Upper lobe of left lung (tissue), 6 donors: ENCODE measurements around the gene MSRB1. TPM values are rescaled to one million over a fixed set of nuclear protein-coding genes. Genes with fewer than 3 reads are reported as not detected.
A peak's percentile ranks its signal among the peaks of the same experiment; 100 is the strongest.

ENCODE experiments used
- ATAC-seq, 2 donors: fragments of 200-7000 bp; cut with Tn5 transposase; one replicate each; pipeline ENCODE4 v1.9.1; 2022; ENCODE audit warnings: mild to moderate bottlenecking in 2 of 2, moderate library complexity in 2 of 2; ENCODE audit not compliant: low FRiP score in 2 of 2
- DNase-seq, 2 donors: peaks; one replicate each; pipeline ENCODE4 v3.0.0-alpha.2; 2019 to 2020
- H3K27ac ChIP-seq, 4 donors: fragments of 200-600 bp; sonication (generic); one replicate each; pipeline ENCODE4 v1.5.1; 2016 to 2019
- H3K27me3 ChIP-seq, 4 donors: fragments of 200-600 bp; sonication (generic); one replicate each; pipeline ENCODE4 v1.5.1; 2017 to 2019
- H3K36me3 ChIP-seq, 4 donors: fragments of 200-600 bp; sonication (generic); one replicate each; pipeline ENCODE4 v1.5.1; 2016 to 2019
- H3K4me1 ChIP-seq, 4 donors: fragments of 200-600 bp; sonication (generic); one replicate each; pipeline ENCODE4 v1.5.1; 2018 to 2019
- H3K4me3 ChIP-seq, 4 donors: fragments of 200-600 bp; sonication (generic); one replicate each; pipeline ENCODE4 v1.5.1; 2017 to 2019; ENCODE audit warnings: mild to moderate bottlenecking in 2 of 4, moderate library complexity in 1 of 4
- H3K9me3 ChIP-seq, 4 donors: fragments of 200-600 bp; sonication (generic); one replicate each; pipeline ENCODE4 v1.5.1; 2018 to 2019
- CTCF ChIP-seq, 6 experiments: fragments of 450-650 bp in 4 of 6; fragments of 200-600 bp in 2 of 6; sonication (generic) in 2 of 6; IDR thresholded peaks; one replicate each; pipeline ENCODE4 v1.5.1; 2016 to 2019; ENCODE audit warnings: antibody characterized with exemption in 6 of 6
- EP300 ChIP-seq, 4 donors: sonication (generic); formaldehyde crosslinking; IDR thresholded peaks; one replicate each; pipeline ENCODE4 v1.5.1; 2017; ENCODE audit warnings: antibody characterized with exemption in 4 of 4, control low read depth in 2 of 4
- POLR2A ChIP-seq, 4 donors: fragments of 450-650 bp; IDR thresholded peaks; one replicate each; pipeline ENCODE4 v1.5.1; 2016 to 2017; ENCODE audit warnings: antibody characterized with exemption in 4 of 4, mild to moderate bottlenecking in 2 of 4
- POLR2AphosphoS5 ChIP-seq, 2 donors: sonication (generic); formaldehyde crosslinking; IDR thresholded peaks; one replicate each; pipeline ENCODE4 v1.5.1; 2017; ENCODE audit warnings: antibody characterized with exemption in 2 of 2
- WGBS, 2 donors: methylation state at CpG; one replicate each; pipeline ENCODE4 v1.1.5; 2017 to 2018; 5-methylcytosine and 5-hydroxymethylcytosine counted together
- total RNA-seq, 6 donors: library from RNA; depleted of rRNA in 4 of 6; stranded (reverse); fragments of >200 nt in 4 of 6; gene quantifications; one replicate each; pipeline versions ENCODE4 v1.1.0 to v1.2.1, GENCODE V29; 2016 to 2021
- donor health status: DM: no; HTN: no; CAD: no; lungs with moderate emphysema.
- donor health status: DM: no; HTN: yes; CAD: no; lungs with severe emphysema.

Gene MSRB1
- total RNA-seq, 6 donors from 2014 or later: 18.2 to 45.3 (median 31.9) TPM

GRCh38 chr16:1982013-1982433 is 39.0 kb upstream of the MSRB1 start:
- H3K4me3 ChIP-seq: no peak overlapping the region
- H3K4me1 ChIP-seq: peaks cover 15 to 57% (median 28%) of the 10 kb centered on the region in 4 donors
- H3K9me3 ChIP-seq: no peaks in the 10 kb centered on the region
- TF ChIP-seq CTCF (IDR thresholded peaks at IDR 0.05): no peak
- no peak for TF ChIP-seq POLR2A (IDR thresholded peaks at IDR 0.05)
- TF ChIP-seq EP300 (IDR thresholded peaks at IDR 0.05): no peak
- TF ChIP-seq POLR2AphosphoS5 (IDR thresholded peaks at IDR 0.05): no peak
- no peak overlapping the region for H3K27ac ChIP-seq
- peaks cover 0 to 24% (median 10%) of the 10 kb centered on the region in 4 donors for H3K27me3 ChIP-seq
- DNase-seq (no peak), ATAC-seq (no peak)
- WGBS, 2 donors: 38 to 76% methylated on average over 1 to 5 of the region's 5 CpGs
- peaks cover 3 to 34% (median 33%) of the 10 kb centered on the region in 4 donors for H3K36me3 ChIP-seq

DNA sequence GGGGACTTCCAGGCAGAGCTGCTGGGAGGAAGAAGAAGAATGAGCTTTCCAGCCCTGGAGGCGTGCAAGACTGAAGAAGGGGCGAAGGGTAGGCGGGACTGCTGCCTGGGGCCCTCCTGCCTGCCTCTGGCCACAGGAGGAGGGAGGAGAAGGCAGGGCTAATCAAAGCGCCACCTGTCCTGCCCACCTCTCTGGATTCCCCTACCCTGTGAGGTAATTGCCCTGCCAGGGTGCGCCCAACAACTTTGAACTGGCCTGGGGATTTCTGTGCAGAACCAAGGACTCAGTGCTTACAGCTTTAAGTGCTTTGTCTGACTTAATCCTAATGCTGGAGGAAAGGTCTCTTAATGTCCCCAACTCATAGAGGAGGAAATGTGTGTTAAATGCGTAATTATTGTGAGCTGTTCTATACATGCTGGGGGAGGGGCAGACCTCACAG is 38.4 kb upstream of the MSRB1 start, which contains the start of gene NOXO1:
TSS of gene NOXO1 (minus strand) at position 72 of the 439 bp plus-strand sequence. CDS start 290 bp downstream, outside the sequence.
- peaks cover 15 to 57% (median 28%) of the 10 kb centered on the region in 4 donors for H3K4me1 ChIP-seq
- H3K27ac ChIP-seq: peak within 1 kb of the TSS in 1 of 4 donors; percentile 79
- peaks cover 0 to 24% (median 10%) of the 10 kb centered on the region in 4 donors for H3K27me3 ChIP-seq
- DNase-seq (peak in 1 of 2 donors; percentile 35), ATAC-seq (no peak)
- H3K36me3 ChIP-seq: peaks cover 3 to 36% (median 34%) of the 10 kb centered on the region in 4 donors
- TF ChIP-seq POLR2A (IDR thresholded peaks at IDR 0.05) (no peak), POLR2AphosphoS5 (IDR thresholded peaks at IDR 0.05) (no peak), EP300 (IDR thresholded peaks at IDR 0.05) (no peak), CTCF (IDR thresholded peaks at IDR 0.05) (no peak)
- H3K9me3 ChIP-seq: no peaks in the 10 kb centered on the region
- 33% methylated on average over 2 to 6 of the region's 6 CpGs for WGBS, 2 donors
- peak within 1 kb of the TSS in 3 of 4 donors; percentile 44 to 55 (median 54) for H3K4me3 ChIP-seq

- ATAC-seq (no peak), DNase-seq (peak in 1 of 2 donors; percentile 71)
- WGBS, 2 donors: 30% methylated on average over 15 of the region's 16 CpGs; no CpG with 5 or more reads in 1 of the 2 donors
- H3K4me1 ChIP-seq: peaks cover 15 to 57% (median 28%) of the 10 kb centered on the region in 4 donors
- no peaks in the 10 kb centered on the region for H3K9me3 ChIP-seq
- peaks cover 9 to 36% (median 34%) of the 10 kb centered on the region in 4 donors for H3K36me3 ChIP-seq
- peaks cover 0 to 24% (median 10%) of the 10 kb centered on the region in 4 donors for H3K27me3 ChIP-seq
- no peak for TF ChIP-seq EP300 (IDR thresholded peaks at IDR 0.05)
- TF ChIP-seq POLR2AphosphoS5 (IDR thresholded peaks at IDR 0.05): no peak
- no peak for TF ChIP-seq POLR2A (IDR thresholded peaks at IDR 0.05)
- TF ChIP-seq CTCF (IDR thresholded peaks at IDR 0.05): no peak
- H3K27ac ChIP-seq: no peak overlapping the region
- H3K4me3 ChIP-seq: no peak overlapping the region
Observed at GRCh38 chr16:1980770-1981087, 37.7 kb upstream of the MSRB1 start.

DNA sequence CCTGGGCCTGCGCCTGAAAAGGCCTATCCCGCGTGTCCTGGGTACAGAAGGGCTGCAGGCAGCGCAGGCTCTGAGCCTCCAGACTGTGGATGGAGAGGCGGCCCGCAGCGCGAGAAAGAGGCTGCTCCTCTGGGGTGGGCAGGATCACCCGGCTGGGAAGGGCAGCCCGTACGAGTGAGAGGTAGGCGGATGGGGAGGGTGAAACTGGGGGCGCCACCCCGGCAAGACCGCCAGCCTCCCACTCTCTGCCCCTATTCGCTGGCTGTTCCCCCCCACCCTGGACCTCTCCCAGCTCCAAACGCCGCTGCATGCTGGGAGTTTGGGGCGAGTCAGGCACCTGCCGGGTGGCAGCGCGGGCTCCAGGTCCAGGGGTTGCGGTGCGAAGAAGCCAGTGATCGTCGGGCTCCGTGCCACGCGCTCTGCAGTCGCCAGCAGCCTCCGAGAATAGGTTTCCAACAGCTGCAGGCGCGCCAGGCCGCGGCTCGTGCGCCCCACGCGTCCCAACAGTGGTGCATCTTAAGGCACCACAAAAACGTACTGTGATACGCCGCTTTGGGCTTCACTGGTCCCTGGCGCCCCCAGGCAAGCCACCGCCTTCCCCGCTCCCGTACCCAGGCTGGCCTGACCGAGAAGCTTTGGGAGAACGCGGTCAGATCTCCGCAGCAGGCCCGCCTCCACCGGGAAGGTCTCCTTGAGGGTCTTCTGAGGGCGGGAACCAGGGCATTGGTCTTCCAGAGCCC is 37.2 kb upstream of the MSRB1 start:
- peaks cover 13 to 54% (median 25%) of the 10 kb centered on the region in 4 donors for H3K4me1 ChIP-seq
- H3K4me3 ChIP-seq: peak overlapping the region in 3 of 4 donors; percentile 44 to 55 (median 54)
- DNase-seq: peak in 1 of 2 donors; percentile 88
- peak overlapping the region; percentile 70 to 79 (median 76) for H3K27ac ChIP-seq
- H3K9me3 ChIP-seq: no peaks in the 10 kb centered on the region
- H3K36me3 ChIP-seq: peaks cover 14 to 39% (median 36%) of the 10 kb centered on the region in 4 donors
- H3K27me3 ChIP-seq: peaks cover 0 to 24% (median 10%) of the 10 kb centered on the region in 4 donors
- TF ChIP-seq POLR2AphosphoS5 (IDR thresholded peaks at IDR 0.05): no peak
- no peak for TF ChIP-seq CTCF (IDR thresholded peaks at IDR 0.05)
- no peak for TF ChIP-seq EP300 (IDR thresholded peaks at IDR 0.05)
- TF ChIP-seq POLR2A (IDR thresholded peaks at IDR 0.05): no peak
- WGBS, 2 donors: 8 to 23% methylated on average over 5 to 51 of the region's 53 CpGs
- no peak for ATAC-seq
